Measurements from ENCODE around the gene TMEM131L. TPM values are rescaled to one million over a fixed set of nuclear protein-coding genes. Genes with fewer than 3 reads are reported as not detected.

Gene TMEM131L
- total and polyA plus RNA-seq, 4 donors: 4.9 to 41.3 (median 12.9) TPM

DNA sequence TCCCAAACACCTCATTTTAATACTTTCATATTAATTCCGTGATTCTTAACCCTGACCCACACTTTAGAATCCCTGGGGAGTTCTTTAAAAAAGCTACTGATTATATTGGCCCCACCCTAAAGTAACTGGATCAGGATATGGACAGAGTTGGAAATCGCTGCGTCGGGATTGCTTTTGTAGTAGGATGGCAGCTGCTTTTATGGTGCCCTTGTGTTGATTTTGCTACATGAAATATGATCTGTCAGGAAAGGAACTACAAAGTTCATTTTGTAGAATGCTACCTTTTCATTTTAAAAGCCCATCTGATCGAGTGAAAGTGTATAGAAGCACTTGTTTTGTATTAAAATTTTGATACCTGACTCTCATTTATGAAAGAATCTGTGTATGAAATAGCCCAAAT lies 43.6 kb downstream of the TMEM131L start:
- Histone ChIP-seq H3K27ac (ENCODE audit: low read depth in 1 of 2, low read length in 2 of 2) (no peak overlapping the region), H3K9ac (ENCODE audit: low read depth in 1 of 2, low read length in 2 of 2) (no peak overlapping the region), H3K36me3 (ENCODE audit: control insufficient read depth in 4 of 4, insufficient read depth in 3 of 4, low read depth in 1 of 4, low read length in 3 of 4) (no peaks in the 10 kb centered on the region), H3K4me3 (ENCODE audit: low read depth in 1 of 3, low read length in 3 of 3) (no peak overlapping the region), H3K27me3 (ENCODE audit: control insufficient read depth in 4 of 4, insufficient read depth in 4 of 4, low read length in 3 of 4) (no peaks in the 10 kb centered on the region), H3K9me3 (ENCODE audit: control insufficient read depth in 4 of 4, low read length in 3 of 4) (no peaks in the 10 kb centered on the region), H3K4me1 (ENCODE audit: control insufficient read depth in 4 of 4, insufficient read depth in 4 of 4, low read length in 3 of 4) (peaks cover 0 to 8% (median 4%) of the 10 kb centered on the region in 4 donors)
- TF ChIP-seq FOXA1 (IDR thresholded peaks at IDR 0.05) (no peak), TAF1 (conservative IDR thresholded peaks at IDR 0.05) (no peak), NR2F2 (IDR thresholded peaks at IDR 0.05) (no peak), MAX (IDR thresholded peaks at IDR 0.05) (no peak), CTCF (IDR thresholded peaks at IDR 0.05; ENCODE audit: low read depth, low read length, missing input control) (no peak), GABPA (IDR thresholded peaks at IDR 0.05 in 1 of 2, conservative IDR thresholded peaks at IDR 0.05 in 1 of 2) (no peak), RXRA (IDR thresholded peaks at IDR 0.05) (no peak), HNF4G (IDR thresholded peaks at IDR 0.05) (no peak), RAD21 (IDR thresholded peaks at IDR 0.05) (no peak), HNF4A (conservative IDR thresholded peaks at IDR 0.05) (no peak), YY1 (IDR thresholded peaks at IDR 0.05) (no peak), JUND (IDR thresholded peaks at IDR 0.05) (no peak), FOXA2 (IDR thresholded peaks at IDR 0.05) (no peak), ZBTB33 (IDR thresholded peaks at IDR 0.05) (no peak), EGR1 (IDR thresholded peaks at IDR 0.05; ENCODE audit: low read depth in 2 of 2) (no peak), SP1 (IDR thresholded peaks at IDR 0.05) (no peak), ATF3 (IDR thresholded peaks at IDR 0.05) (no peak)
- TF ChIP-seq, protein P1, sequence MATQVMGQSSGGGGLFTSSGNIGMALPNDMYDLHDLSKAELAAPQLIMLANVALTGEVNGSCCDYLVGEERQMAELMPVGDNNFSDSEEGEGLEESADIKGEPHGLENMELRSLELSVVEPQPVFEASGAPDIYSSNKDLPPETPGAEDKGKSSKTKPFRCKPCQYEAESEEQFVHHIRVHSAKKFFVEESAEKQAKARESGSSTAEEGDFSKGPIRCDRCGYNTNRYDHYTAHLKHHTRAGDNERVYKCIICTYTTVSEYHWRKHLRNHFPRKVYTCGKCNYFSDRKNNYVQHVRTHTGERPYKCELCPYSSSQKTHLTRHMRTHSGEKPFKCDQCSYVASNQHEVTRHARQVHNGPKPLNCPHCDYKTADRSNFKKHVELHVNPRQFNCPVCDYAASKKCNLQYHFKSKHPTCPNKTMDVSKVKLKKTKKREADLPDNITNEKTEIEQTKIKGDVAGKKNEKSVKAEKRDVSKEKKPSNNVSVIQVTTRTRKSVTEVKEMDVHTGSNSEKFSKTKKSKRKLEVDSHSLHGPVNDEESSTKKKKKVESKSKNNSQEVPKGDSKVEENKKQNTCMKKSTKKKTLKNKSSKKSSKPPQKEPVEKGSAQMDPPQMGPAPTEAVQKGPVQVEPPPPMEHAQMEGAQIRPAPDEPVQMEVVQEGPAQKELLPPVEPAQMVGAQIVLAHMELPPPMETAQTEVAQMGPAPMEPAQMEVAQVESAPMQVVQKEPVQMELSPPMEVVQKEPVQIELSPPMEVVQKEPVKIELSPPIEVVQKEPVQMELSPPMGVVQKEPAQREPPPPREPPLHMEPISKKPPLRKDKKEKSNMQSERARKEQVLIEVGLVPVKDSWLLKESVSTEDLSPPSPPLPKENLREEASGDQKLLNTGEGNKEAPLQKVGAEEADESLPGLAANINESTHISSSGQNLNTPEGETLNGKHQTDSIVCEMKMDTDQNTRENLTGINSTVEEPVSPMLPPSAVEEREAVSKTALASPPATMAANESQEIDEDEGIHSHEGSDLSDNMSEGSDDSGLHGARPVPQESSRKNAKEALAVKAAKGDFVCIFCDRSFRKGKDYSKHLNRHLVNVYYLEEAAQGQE (IDR thresholded peaks at IDR 0.05): no peak
- DNase-seq (ENCODE audit: low spot score): no peak
- 62% methylated on average over 5 of the region's 5 CpGs for WGBS
